Colonic mucosa (tissue), 4 donors: Measurements from ENCODE around the gene MX2. TPM values are rescaled to one million over a fixed set of nuclear protein-coding genes. Genes with fewer than 3 reads are reported as not detected.
A peak's percentile ranks its signal among the peaks of the same experiment; 100 is the strongest.
"Not testable (repeated sequence)": the region's sequence is repeated elsewhere in the genome, so short reads cannot be mapped to it uniquely, and the experiment has no call there.

Experiments
- DNase-seq: peaks from one replicate; pipeline ENCODE4 v3.0.0-alpha.2; 2020
- H3K27ac ChIP-seq: fragments of 200-600 bp; one replicate; pipeline ENCODE4 v1.8.0; 2021
- H3K27me3 ChIP-seq: fragments of 200-600 bp; one replicate; pipeline ENCODE4 v1.8.0; 2021
- H3K36me3 ChIP-seq: fragments of 200-600 bp; one replicate; pipeline ENCODE4 v1.8.0; 2021
- H3K4me1 ChIP-seq: fragments of 200-600 bp; one replicate; pipeline ENCODE4 v1.8.0; 2021; ENCODE audit warnings: mild to moderate bottlenecking
- H3K4me3 ChIP-seq: fragments of 200-600 bp; one replicate; pipeline ENCODE4 v1.8.0; 2021
- H3K9ac ChIP-seq, 2 donors: one replicate each; pipeline ENCODE4 v1.7.0; 2013; ENCODE audit warnings: control low read depth in 2 of 2, low read depth in 2 of 2, low read length in 2 of 2
- H3K9me3 ChIP-seq: fragments of 200-600 bp; one replicate; pipeline ENCODE4 v1.8.0; 2021
- CTCF ChIP-seq: fragments of 200-600 bp; IDR thresholded peaks from one replicate; pipeline ENCODE4 v1.8.0; 2022; ENCODE audit warnings: antibody characterized with exemption, mild to moderate bottlenecking
- intact Hi-C: fragments of 100-400 bp; cut with DNase I; formaldehyde crosslinking; loops from one replicate; pipeline ENCODE4 v1.14.1; 2022
- total RNA-seq, 2 donors: library from RNA; stranded (reverse); fragmentation: NEBNext Ultra II Directional in 1 of 2; extraction: Animal tissue kit (Norgen Biotek cat#: 25700) in 1 of 2; gene quantifications; one replicate each; pipeline ENCODE4 v1.2.1, GENCODE V29; 2021
- donor health status: healthy.
- donor health status: DM: no; HTN: no; CAD: no.
- donor health status: DM: no; HTN: no; CAD: no.

Gene MX2
- total RNA-seq, 2 donors from 2014 or later: 2.0 to 2.5 TPM

DNA sequence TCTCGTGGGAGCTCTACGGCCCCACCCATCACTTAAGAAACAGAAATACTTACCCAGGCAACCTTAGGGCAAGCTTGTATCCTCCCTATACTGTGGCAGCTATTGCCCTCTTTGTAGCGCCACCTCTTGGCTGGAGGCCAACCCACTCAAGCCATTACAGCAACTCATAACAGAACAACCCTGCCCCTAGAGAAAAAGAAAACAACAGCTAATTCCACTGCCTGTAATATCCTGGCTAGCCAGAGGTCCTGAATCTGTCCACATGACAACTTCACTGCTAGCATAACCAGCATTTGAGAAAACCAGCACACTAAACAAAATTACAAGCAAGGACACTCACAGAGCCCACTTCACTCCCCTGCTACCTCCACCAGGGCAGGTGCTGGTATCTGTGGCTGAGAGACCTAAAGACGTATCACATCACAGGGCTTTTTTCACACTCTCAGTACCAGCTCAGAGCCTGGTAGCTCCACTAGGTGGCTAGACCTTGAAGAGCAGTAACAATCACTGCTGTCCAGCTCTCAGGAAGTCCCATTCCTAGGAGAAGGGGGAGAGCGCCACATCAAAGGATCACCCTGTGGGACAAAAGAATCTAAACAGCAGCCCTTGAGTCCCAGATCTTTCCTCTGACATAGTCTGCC, 49.7 kb downstream of the MX2 start:
- no peak overlapping the region for H3K27ac ChIP-seq
- intact Hi-C loops: no loop called here
- no peaks in the 10 kb centered on the region for H3K9me3 ChIP-seq
- no peak overlapping the region for H3K4me3 ChIP-seq
- H3K36me3 ChIP-seq: no peaks in the 10 kb centered on the region
- peak; percentile 68 for DNase-seq
- no peaks in the 10 kb centered on the region for H3K27me3 ChIP-seq
- no peak for TF ChIP-seq CTCF
- no peaks in the 10 kb centered on the region for H3K4me1 ChIP-seq
- H3K9ac ChIP-seq: no peak overlapping the region

DNA sequence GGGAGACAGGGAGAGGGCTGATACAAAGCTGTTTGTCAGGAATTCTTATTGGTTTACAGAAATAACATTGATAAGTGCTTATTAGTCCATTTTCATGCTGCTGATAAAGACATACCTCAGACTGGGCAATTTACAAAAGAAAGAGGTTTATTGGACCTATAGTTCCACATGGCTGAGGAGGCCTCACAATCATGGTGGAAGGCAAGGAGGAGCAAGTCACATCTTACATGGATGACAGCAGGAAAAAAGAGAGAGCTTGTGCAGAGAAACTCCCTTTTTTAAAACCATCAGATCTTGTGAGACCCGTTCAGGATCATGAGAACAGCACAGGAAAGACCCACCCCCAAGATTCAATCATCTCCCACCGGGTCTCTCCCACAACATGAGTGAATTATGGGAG, 55.7 kb downstream of the MX2 start:
- H3K27me3 ChIP-seq, DNase-seq, H3K4me1 ChIP-seq, H3K9me3 ChIP-seq, H3K9ac ChIP-seq, intact Hi-C loops, H3K27ac ChIP-seq, H3K36me3 ChIP-seq, H3K4me3 ChIP-seq: not testable (repeated sequence)

DNA sequence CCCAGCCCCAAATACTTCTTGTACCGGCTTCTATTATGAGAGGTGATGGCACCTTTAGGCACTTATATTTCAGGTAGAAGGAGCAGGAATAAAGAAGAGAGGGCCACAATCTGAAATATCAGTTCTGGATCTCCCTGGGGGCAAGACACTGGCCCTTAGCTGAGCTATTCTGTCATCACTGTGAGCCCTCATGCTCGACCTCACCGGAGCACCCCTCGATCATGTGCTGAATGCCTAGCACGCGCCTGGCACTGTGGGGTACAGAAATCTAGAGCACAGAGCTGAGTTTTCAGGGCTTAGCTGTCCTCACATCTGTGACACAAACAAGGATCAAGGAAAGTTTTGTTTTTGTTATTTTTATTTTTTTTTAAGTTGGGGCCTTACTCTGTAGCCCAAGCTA, 56.6 kb downstream of the MX2 start:
- no peak for DNase-seq
- no peak overlapping the region for H3K9ac ChIP-seq
- H3K4me3 ChIP-seq: no peak overlapping the region
- no peak overlapping the region for H3K27ac ChIP-seq
- intact Hi-C loops: no loop called here
- no peaks in the 10 kb centered on the region for H3K4me1 ChIP-seq
- no peaks in the 10 kb centered on the region for H3K36me3 ChIP-seq
- no peak for TF ChIP-seq CTCF
- no peaks in the 10 kb centered on the region for H3K27me3 ChIP-seq
- H3K9me3 ChIP-seq: no peaks in the 10 kb centered on the region

DNA sequence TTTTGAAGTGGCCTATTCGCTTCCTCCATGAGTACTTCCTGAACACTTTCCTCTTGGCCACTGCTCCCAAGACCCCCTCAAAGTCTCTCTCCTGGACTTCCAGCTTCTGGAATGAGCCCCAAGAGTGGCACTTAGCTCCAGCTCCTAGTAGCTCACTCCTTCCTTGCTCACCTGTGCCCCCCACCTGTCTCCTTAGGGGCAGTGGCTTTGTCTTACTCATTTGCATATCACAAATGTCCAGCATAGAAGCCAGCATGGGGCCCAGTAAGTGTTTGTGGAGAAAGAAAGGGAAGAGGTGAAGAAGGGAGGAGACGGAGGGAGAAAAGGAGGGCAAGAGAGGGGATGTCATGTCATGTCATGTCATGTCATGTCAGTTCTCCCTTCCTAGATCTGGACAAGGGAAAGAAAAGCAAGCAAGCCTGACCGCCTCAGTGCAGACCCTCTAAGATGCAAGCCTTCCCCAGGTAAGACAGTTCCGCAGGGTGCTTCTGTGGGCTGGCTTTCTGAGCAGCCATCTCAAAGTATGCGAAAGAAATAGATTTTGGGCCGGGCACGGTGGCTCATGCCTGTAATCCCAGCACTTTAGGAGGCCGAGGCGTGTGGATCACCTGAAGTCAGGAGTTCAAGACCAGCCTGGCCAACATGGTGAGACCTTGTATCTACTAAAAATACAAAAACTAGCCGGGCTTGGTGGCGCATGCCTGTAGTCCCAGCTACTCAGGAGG, 57.3 kb downstream of the MX2 start:
- intact Hi-C loops: no loop called here
- Histone ChIP-seq H3K27ac (no peak overlapping the region), H3K4me3 (no peak overlapping the region), H3K9ac (no peak overlapping the region), H3K9me3 (no peaks in the 10 kb centered on the region), H3K36me3 (no peaks in the 10 kb centered on the region), H3K4me1 (no peaks in the 10 kb centered on the region), H3K27me3 (no peaks in the 10 kb centered on the region)
- TF ChIP-seq CTCF: no peak
- DNase-seq: no peak

GRCh38 chr21:41419921-41420862, 58.4 kb downstream of the MX2 start:
- H3K9ac ChIP-seq: peak overlapping the region; percentile 65 to 96
- intact Hi-C loops: no loop called here
- peak overlapping the region; percentile 88 for H3K27ac ChIP-seq
- H3K27me3 ChIP-seq: no peaks in the 10 kb centered on the region
- no peaks in the 10 kb centered on the region for H3K9me3 ChIP-seq
- no peak for TF ChIP-seq CTCF
- no peaks in the 10 kb centered on the region for H3K4me1 ChIP-seq
- H3K36me3 ChIP-seq: no peaks in the 10 kb centered on the region
- H3K4me3 ChIP-seq: peak overlapping the region; percentile 58
- DNase-seq: peak; percentile 92

DNA sequence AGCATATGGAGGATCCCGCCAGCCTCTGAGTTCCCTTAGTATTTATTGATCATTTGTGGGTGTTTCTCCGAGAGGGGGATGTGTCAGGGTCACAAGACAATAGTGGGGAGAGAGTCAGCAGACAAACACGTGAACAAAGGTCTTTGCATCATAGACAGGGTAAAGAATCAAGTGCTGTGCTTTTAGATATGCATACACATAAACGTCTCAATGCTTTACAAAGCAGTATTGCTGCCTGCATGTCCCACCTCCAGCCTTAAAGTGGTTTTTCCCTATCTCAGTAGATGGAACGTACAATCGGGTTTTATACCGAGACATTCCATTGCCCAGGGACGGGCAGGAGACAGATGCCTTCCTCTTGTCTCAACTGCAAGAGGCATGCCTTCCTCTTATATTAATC, 59.2 kb downstream of the MX2 start:
- H3K9ac ChIP-seq, H3K27me3 ChIP-seq, H3K36me3 ChIP-seq, H3K4me1 ChIP-seq, DNase-seq, H3K9me3 ChIP-seq, intact Hi-C loops: not testable (repeated sequence)
- Histone ChIP-seq H3K4me3 (peak overlapping the region; percentile 58), H3K27ac (peak overlapping the region; percentile 88)
